Measurements from ENCODE around the gene NCK2.

Gene NCK2

DNA sequence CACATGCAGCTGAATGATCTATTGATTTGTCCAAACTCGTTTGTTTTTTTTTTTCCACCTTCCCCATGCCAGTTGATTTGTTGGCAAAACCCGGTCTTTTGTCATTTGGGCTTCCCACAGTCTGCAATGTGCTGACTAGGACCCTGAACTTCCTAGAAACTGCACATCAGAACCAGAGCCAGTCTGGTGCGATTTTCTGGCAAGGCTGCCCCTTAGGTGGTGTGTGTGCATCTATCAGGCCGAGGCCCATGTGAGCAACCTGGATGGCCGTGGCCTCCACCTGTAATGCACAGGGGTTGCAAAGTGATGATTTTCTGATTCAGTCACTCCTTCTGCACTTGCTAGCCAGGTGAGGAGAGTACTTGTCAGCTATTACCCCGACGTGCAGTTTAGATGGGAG lies 47.8 kb downstream of the NCK2 start:
- no peaks in the 10 kb centered on the region for H3K36me3 ChIP-seq (replicated peaks; ENCODE audit: insufficient read depth, low read length)
- no peaks in the 10 kb centered on the region for H3K9me3 ChIP-seq (replicated peaks; ENCODE audit: insufficient read depth, low read length)
- H3F3A ChIP-seq (ENCODE audit: insufficient read depth, low read length) = peaks cover 53% of the 10 kb centered on the region
- H3K79me2 ChIP-seq (ENCODE audit: low read length) = peaks cover 96% of the 10 kb centered on the region
- no peaks in the 10 kb centered on the region for H3K27me3 ChIP-seq (replicated peaks; ENCODE audit: insufficient read depth, low read length)
- H3K9ac ChIP-seq (ENCODE audit: low read length) = no peak overlapping the region
- H3K9me2 ChIP-seq (replicated peaks; ENCODE audit: insufficient read depth, low read length) = no peaks in the 10 kb centered on the region
- no peak for DNase-seq
- H3K4me3 ChIP-seq (ENCODE audit: low read length) = no peak overlapping the region
- H3K4me2 ChIP-seq (ENCODE audit: low read depth, low read length) = no peak overlapping the region
- peaks cover 83% of the 10 kb centered on the region for H3K4me1 ChIP-seq (ENCODE audit: low read length)
- H2AFZ ChIP-seq (ENCODE audit: low read length) = no peak overlapping the region
- no peak overlapping the region for H3K27ac ChIP-seq (ENCODE audit: low read length)
- TF ChIP-seq, protein P1, sequence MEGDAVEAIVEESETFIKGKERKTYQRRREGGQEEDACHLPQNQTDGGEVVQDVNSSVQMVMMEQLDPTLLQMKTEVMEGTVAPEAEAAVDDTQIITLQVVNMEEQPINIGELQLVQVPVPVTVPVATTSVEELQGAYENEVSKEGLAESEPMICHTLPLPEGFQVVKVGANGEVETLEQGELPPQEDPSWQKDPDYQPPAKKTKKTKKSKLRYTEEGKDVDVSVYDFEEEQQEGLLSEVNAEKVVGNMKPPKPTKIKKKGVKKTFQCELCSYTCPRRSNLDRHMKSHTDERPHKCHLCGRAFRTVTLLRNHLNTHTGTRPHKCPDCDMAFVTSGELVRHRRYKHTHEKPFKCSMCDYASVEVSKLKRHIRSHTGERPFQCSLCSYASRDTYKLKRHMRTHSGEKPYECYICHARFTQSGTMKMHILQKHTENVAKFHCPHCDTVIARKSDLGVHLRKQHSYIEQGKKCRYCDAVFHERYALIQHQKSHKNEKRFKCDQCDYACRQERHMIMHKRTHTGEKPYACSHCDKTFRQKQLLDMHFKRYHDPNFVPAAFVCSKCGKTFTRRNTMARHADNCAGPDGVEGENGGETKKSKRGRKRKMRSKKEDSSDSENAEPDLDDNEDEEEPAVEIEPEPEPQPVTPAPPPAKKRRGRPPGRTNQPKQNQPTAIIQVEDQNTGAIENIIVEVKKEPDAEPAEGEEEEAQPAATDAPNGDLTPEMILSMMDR (IDR thresholded peaks at IDR 0.05; ENCODE audit: low read length) = no peak
- TF ChIP-seq EZH2 (optimal IDR thresholded peaks at IDR 0.05; ENCODE audit: low read depth, low read length) (no peak), EZH2phosphoT487 (IDR thresholded peaks at IDR 0.05; ENCODE audit: low read length) (no peak)
- H4K20me1 ChIP-seq (ENCODE audit: insufficient read depth, low read length) = no peaks in the 10 kb centered on the region

DNA sequence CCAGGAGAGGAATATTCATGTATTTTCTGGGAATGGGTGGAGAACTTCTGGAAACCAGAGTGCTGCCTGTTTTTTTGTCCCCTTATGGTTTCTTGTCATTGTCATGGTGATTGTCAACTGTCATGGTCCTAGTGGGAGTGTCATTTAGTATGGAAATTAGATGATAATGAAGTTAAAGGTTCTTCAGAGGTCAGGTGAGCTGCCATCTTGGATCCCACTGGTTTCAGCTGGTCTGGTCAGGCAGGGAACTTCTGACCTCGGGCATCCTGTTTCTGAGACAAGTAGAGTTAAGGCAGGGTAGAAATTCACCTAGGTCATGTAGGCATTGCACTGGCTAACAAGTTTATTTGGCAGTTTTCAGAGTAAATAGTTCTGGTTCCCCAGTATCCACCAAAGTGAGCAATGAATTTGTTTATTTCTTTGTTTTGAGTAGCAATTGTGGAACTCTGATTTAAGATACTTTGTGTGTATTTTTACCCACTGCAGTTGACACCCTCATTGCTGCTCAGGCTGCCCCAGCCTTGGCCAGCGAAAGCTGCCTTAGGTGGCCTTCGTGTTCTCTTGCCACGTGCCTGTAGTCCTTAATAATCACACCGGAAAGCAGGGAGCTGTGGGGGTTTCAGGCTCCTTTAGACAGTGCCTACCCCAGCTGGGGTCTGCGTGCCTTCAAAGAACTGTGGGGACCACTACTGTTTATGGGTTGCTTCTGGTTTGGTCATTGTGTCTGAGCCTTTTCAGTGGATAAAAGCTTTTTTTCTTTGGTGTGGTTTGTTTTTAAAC lies 48.7 kb downstream of the NCK2 start:
- H3K4me1 ChIP-seq (ENCODE audit: low read length) = peaks cover 85% of the 10 kb centered on the region
- no peak overlapping the region for H3K4me2 ChIP-seq (ENCODE audit: low read depth, low read length)
- no peaks in the 10 kb centered on the region for H3K9me3 ChIP-seq (replicated peaks; ENCODE audit: insufficient read depth, low read length)
- TF ChIP-seq, protein P1 (IDR thresholded peaks at IDR 0.05; ENCODE audit: low read length) = no peak
- TF ChIP-seq EZH2 (optimal IDR thresholded peaks at IDR 0.05; ENCODE audit: low read depth, low read length) (no peak), EZH2phosphoT487 (IDR thresholded peaks at IDR 0.05; ENCODE audit: low read length) (no peak)
- peaks cover 94% of the 10 kb centered on the region for H3K79me2 ChIP-seq (ENCODE audit: low read length)
- no peak overlapping the region for H2AFZ ChIP-seq (ENCODE audit: low read length)
- H3K9ac ChIP-seq (ENCODE audit: low read length) = no peak overlapping the region
- H3K9me2 ChIP-seq (replicated peaks; ENCODE audit: insufficient read depth, low read length) = no peaks in the 10 kb centered on the region
- no peak overlapping the region for H3K27ac ChIP-seq (ENCODE audit: low read length)
- H3K4me3 ChIP-seq (ENCODE audit: low read length) = no peak overlapping the region
- H3K27me3 ChIP-seq (replicated peaks; ENCODE audit: insufficient read depth, low read length) = no peaks in the 10 kb centered on the region
- H4K20me1 ChIP-seq (ENCODE audit: insufficient read depth, low read length) = no peaks in the 10 kb centered on the region
- peak; percentile 35 for DNase-seq
- H3K36me3 ChIP-seq (replicated peaks; ENCODE audit: insufficient read depth, low read length) = no peaks in the 10 kb centered on the region
- peaks cover 62% of the 10 kb centered on the region for H3F3A ChIP-seq (ENCODE audit: insufficient read depth, low read length)

DNA sequence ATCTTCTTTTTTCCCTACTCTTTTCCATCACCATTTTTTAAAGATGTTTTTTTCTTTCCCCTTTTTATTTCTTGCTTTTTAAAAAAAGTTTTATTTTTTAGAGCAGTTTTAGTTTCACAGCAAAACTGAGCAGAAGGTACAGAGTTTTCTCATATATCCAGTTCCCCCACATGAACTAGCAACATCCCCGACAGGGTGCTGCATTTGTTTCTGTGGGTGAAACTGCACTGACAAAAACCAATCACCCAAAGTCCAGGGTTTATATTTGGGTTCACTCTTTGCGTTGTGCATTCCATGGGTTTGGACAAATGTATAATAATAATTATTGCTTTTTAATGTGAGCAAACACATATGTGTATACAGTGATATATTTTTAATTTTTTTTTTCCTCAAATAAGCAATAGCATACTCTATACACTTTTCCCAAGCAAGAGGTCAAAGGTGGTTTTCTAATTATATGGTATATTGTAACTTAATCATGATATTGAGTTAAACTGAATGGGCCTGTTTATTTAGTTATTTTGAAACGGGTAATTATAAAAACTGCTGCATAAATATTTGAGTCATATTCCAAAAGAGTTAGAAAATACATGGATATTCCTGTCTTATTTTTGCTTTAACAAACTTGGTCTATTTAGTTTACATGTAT lies 50.3 kb downstream of the NCK2 start:
- H3K4me3 ChIP-seq (ENCODE audit: low read length) = peak overlapping the region; percentile 40
- H3K27me3 ChIP-seq (replicated peaks; ENCODE audit: insufficient read depth, low read length) = no peaks in the 10 kb centered on the region
- no peaks in the 10 kb centered on the region for H3K36me3 ChIP-seq (replicated peaks; ENCODE audit: insufficient read depth, low read length)
- no peaks in the 10 kb centered on the region for H3K9me3 ChIP-seq (replicated peaks; ENCODE audit: insufficient read depth, low read length)
- peak overlapping the region; percentile 98 for H3K27ac ChIP-seq (ENCODE audit: low read length)
- DNase-seq = peak; percentile 25
- TF ChIP-seq, protein P1 (IDR thresholded peaks at IDR 0.05; ENCODE audit: low read length) = no peak
- TF ChIP-seq EZH2 (optimal IDR thresholded peaks at IDR 0.05; ENCODE audit: low read depth, low read length) (no peak), EZH2phosphoT487 (IDR thresholded peaks at IDR 0.05; ENCODE audit: low read length) (no peak)
- H3F3A ChIP-seq (ENCODE audit: insufficient read depth, low read length) = peaks cover 64% of the 10 kb centered on the region
- H2AFZ ChIP-seq (ENCODE audit: low read length) = no peak overlapping the region
- H4K20me1 ChIP-seq (ENCODE audit: insufficient read depth, low read length) = no peaks in the 10 kb centered on the region
- H3K79me2 ChIP-seq (ENCODE audit: low read length) = peaks cover 95% of the 10 kb centered on the region
- H3K9ac ChIP-seq (ENCODE audit: low read length) = peak overlapping the region; percentile 70
- no peaks in the 10 kb centered on the region for H3K9me2 ChIP-seq (replicated peaks; ENCODE audit: insufficient read depth, low read length)
- H3K4me1 ChIP-seq (ENCODE audit: low read length) = peaks cover 86% of the 10 kb centered on the region
- peak overlapping the region; percentile 81 for H3K4me2 ChIP-seq (ENCODE audit: low read depth, low read length)

Data from MM.1S (cell line).